MCF 10A (cell line): Measurements from ENCODE around the gene SLAMF1. TPM values are rescaled to one million over a fixed set of nuclear protein-coding genes. Genes with fewer than 3 reads are reported as not detected.

Experiments used
- BruUV-seq: library from RNA; stranded (reverse); fragments of 400-500 nt; replicated peaks from 2 replicates; lab custom pipeline; 2021; lab: Mats Ljungman, UMichigan
- CTCF ChIA-PET: fragments of 300-600 bp; sonication (Branson Sonifier 250); formaldehyde crosslinking; extraction: SDS; loops from one replicate; lab custom pipeline; 2021; ENCODE audit warnings: antibody characterized with exemption, inconsistent platforms; lab: Yijun Ruan, JAX
- POLR2A ChIA-PET: fragments of 300-600, 350-650 bp; sonication (Branson Sonifier 250); formaldehyde crosslinking; extraction: SDS; loops from one replicate; lab custom pipeline; 2020; ENCODE audit warnings: antibody characterized with exemption, inconsistent platforms; lab: Yijun Ruan, JAX
- DNase-seq: peaks from one replicate; pipeline ENCODE4 v3.0.0-alpha.2; 2018; ENCODE audit not compliant: unreplicated experiment
- H3K27ac Mint-ChIP-seq: one replicate; pipeline ENCODE4 v1.8.0; 2022; ENCODE audit warnings: mild to moderate bottlenecking, low read depth, mixed read lengths; ENCODE audit not compliant: unreplicated experiment
- H3K27me3 Mint-ChIP-seq: one replicate; pipeline ENCODE4 v1.8.0; 2022; ENCODE audit warnings: mixed read lengths; ENCODE audit not compliant: insufficient read depth, unreplicated experiment
- H3K36me3 Mint-ChIP-seq: one replicate; pipeline ENCODE4 v1.8.0; 2022; ENCODE audit warnings: mild to moderate bottlenecking, moderate library complexity, mixed read lengths; ENCODE audit not compliant: insufficient read depth, unreplicated experiment
- H3K4me1 Mint-ChIP-seq: one replicate; pipeline ENCODE4 v1.8.0; 2022; ENCODE audit warnings: mixed read lengths; ENCODE audit not compliant: insufficient read depth, unreplicated experiment
- H3K4me3 Mint-ChIP-seq: one replicate; pipeline ENCODE4 v1.8.0; 2022; ENCODE audit warnings: mild to moderate bottlenecking, moderate library complexity, mixed read lengths; ENCODE audit not compliant: unreplicated experiment
- H3K9me3 Mint-ChIP-seq: one replicate; pipeline ENCODE4 v1.8.0; 2022; ENCODE audit warnings: mixed read lengths; ENCODE audit not compliant: unreplicated experiment
- CTCF ChIP-seq: fragments of 200-600 bp; IDR thresholded peaks from one replicate; pipeline ENCODE4 v1.8.0; 2022; ENCODE audit warnings: antibody characterized with exemption, mild to moderate bottlenecking; ENCODE audit not compliant: unreplicated experiment
- intact Hi-C: fragments of 100-400 bp; cut with micrococcal nuclease; formaldehyde crosslinking; loops from 2 replicates; pipeline ENCODE4 v1.14.1; 2022
- total RNA-seq: library from RNA; stranded (reverse); gene quantifications from 2 replicates; pipeline ENCODE4 v1.2.3, GENCODE V29; 2022

The SLAMF1 gene
- total RNA-seq, 1 experiment from 2014 or later: not detected

DNA sequence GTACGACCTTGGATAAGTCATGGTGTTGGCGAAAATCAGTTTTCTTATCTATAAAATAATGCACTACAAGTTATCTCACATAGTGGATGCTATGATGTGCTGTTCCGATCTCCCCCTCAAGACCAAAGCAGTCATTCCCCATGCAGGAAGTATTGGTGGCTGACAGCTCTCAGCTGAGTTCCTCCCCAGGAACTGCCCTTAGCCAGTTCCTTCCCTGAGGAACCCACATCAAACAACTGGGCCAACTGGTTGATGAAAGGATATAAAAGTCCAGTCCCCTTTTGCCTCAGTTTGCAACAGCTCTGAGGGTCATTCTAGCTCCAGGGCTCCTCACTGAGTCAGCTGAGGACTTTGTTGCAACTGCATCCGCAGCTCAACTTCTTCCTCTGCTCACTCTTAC is 16.1 kb upstream of the SLAMF1 start:
- TF ChIP-seq CTCF: no peak
- no peak overlapping the region for H3K27ac Mint-ChIP-seq
- POLR2A ChIA-PET: no interaction called here
- CTCF ChIA-PET: interaction anchor here (1.1 to 5.9 kb wide), 3 partner anchors 12 to 434 kb away, joined by 3 to 39 read pairs (median 6); no protein-coding TSS in a partner anchor
- H3K9me3 Mint-ChIP-seq: peaks cover 4% of the 10 kb centered on the region
- no TSS peak for BruUV-seq
- DNase-seq: no peak
- intact Hi-C loops: no loop called here
- H3K4me1 Mint-ChIP-seq: peaks cover 6% of the 10 kb centered on the region
- H3K4me3 Mint-ChIP-seq: no peak overlapping the region
- no peaks in the 10 kb centered on the region for H3K27me3 Mint-ChIP-seq
- H3K36me3 Mint-ChIP-seq: no peaks in the 10 kb centered on the region

DNA sequence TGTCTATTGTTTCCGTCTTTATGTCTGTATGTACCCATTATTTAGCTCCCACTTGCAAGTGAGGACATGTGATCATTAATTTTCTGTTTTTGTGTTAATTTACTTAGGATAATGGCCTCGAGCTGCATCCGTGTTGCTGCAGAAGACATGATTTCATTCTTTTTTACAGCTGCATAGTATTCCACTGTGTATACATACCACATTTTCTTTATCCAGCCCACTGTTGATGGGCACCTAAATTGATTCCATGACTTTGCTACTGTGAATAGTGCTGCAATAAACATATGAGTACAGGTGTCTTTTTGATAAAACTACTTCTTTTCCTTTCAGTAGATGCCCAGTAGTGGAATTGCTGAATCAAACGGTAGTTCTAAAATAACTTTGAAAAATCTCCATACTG is 12.7 kb upstream of the SLAMF1 start:
- Mint-ChIP-seq H3K27me3 (no peaks in the 10 kb centered on the region), H3K4me3 (no peak overlapping the region), H3K27ac (no peak overlapping the region), H3K4me1 (peaks cover 21% of the 10 kb centered on the region), H3K9me3 (no peaks in the 10 kb centered on the region), H3K36me3 (no peaks in the 10 kb centered on the region)
- POLR2A ChIA-PET: interaction anchor here (1.5 kb wide), 1 partner anchor 13 kb away, joined by 3 read pairs; no protein-coding TSS in a partner anchor
- TF ChIP-seq CTCF: no peak
- CTCF ChIA-PET: interaction anchor here (1.4 to 5.9 kb wide), 2 partner anchors 12 to 15 kb away, joined by 4 to 39 read pairs; partner anchors contain the start of gene SLAMF1
- intact Hi-C loops: no loop called here
- no peak for DNase-seq
- BruUV-seq: no TSS peak

- no peaks in the 10 kb centered on the region for H3K27me3 Mint-ChIP-seq
- no peak overlapping the region for H3K27ac Mint-ChIP-seq
- intact Hi-C loops: no loop called here
- H3K9me3 Mint-ChIP-seq: no peaks in the 10 kb centered on the region
- no peak for TF ChIP-seq CTCF
- no peak for DNase-seq
- BruUV-seq: no TSS peak
- H3K36me3 Mint-ChIP-seq: no peaks in the 10 kb centered on the region
- POLR2A ChIA-PET: interaction anchor here (1.5 kb wide), 1 partner anchor 14 kb away, joined by 3 read pairs; no protein-coding TSS in a partner anchor
- CTCF ChIA-PET: interaction anchor here (0.6 to 0.8 kb wide), 2 partner anchors 10 to 408 kb away, joined by 4 to 7 read pairs; no protein-coding TSS in a partner anchor
- peaks cover 21% of the 10 kb centered on the region for H3K4me1 Mint-ChIP-seq
- H3K4me3 Mint-ChIP-seq: peak overlapping the region; percentile 10
Measured at GRCh38 chr1:160658814-160659193, 12.0 kb upstream of the SLAMF1 start.

- CTCF ChIA-PET: interaction anchor here (0.6 to 0.9 kb wide), 3 partner anchors 10 to 408 kb away, joined by 3 to 7 read pairs (median 4); no protein-coding TSS in a partner anchor
- TF ChIP-seq CTCF: no peak
- Mint-ChIP-seq H3K4me1 (peaks cover 21% of the 10 kb centered on the region), H3K27ac (peak overlapping the region; percentile 97), H3K9me3 (no peaks in the 10 kb centered on the region), H3K36me3 (no peaks in the 10 kb centered on the region), H3K4me3 (peak overlapping the region; percentile 10), H3K27me3 (no peaks in the 10 kb centered on the region)
- POLR2A ChIA-PET: interaction anchor here (1.0 to 1.5 kb wide), 2 partner anchors 14 to 26 kb away, joined by 3 read pairs; no protein-coding TSS in a partner anchor
- DNase-seq: no peak
- no TSS peak for BruUV-seq
- intact Hi-C loops: no loop called here
Measured at GRCh38 chr1:160658162-160658813, 11.4 kb upstream of the SLAMF1 start.
